ENCODE data around the gene SF3B1. TPM values are rescaled to one million over a fixed set of nuclear protein-coding genes. Genes with fewer than 3 reads are reported as not detected.
A peak's percentile ranks its signal among the peaks of the same experiment; 100 is the strongest.

The SF3B1 gene
- total and polyA plus RNA-seq, 2 of the 13 experiments (the other 11 are each of a cell fraction or from before 2014, with no cell fraction given) = 387 to 750 TPM

GRCh38 chr2:197480165-197481036 is 45.6 kb upstream of the SF3B1 start (continued):
- TF ChIP-seq TIGD3 (CRISPR knock-in tag; IDR thresholded peaks at IDR 0.05; ENCODE audit: borderline replicate concordance) = no peak
- no peak for TF ChIP-seq ZNF580 (CRISPR knock-in tag; IDR thresholded peaks at IDR 0.05; ENCODE audit: borderline replicate concordance, low read depth)
- no peak for TF ChIP-seq ZNF569 (CRISPR knock-in tag; IDR thresholded peaks at IDR 0.05; ENCODE audit: borderline replicate concordance)
- TF ChIP-seq DRAP1 (CRISPR knock-in tag; IDR thresholded peaks at IDR 0.05) = no peak
- TF ChIP-seq EHMT2 (IDR thresholded peaks at IDR 0.05; ENCODE audit: borderline replicate concordance, low read depth, low read length) = peak; percentile 38; the same call in 1 of the 2 replicates
- no peak for TF ChIP-seq ZNF510 (CRISPR knock-in tag; IDR thresholded peaks at IDR 0.05; ENCODE audit: low read depth)
- TF ChIP-seq ASH2L (IDR thresholded peaks at IDR 0.05; ENCODE audit: insufficient read length, low read depth, low read length) = no peak
- no peak for TF ChIP-seq ZFP91 (CRISPR knock-in tag; IDR thresholded peaks at IDR 0.05; ENCODE audit: borderline replicate concordance)
- 0 out of 2 replicates have a peak, but pooled peaks have one; percentile 43 for TF ChIP-seq ZNF543 (CRISPR knock-in tag; IDR thresholded peaks at IDR 0.05)
- peak; percentile 57; the same call in 1 of the 2 replicates for TF ChIP-seq FOXC1 (CRISPR knock-in tag; IDR thresholded peaks at IDR 0.05; ENCODE audit: borderline replicate concordance)
- no peak for TF ChIP-seq TFDP1 (CRISPR knock-in tag; IDR thresholded peaks at IDR 0.05; ENCODE audit: borderline replicate concordance)
- 0 out of 2 replicates have a peak, but pooled peaks have one; percentile 18 for TF ChIP-seq ZNF646 (CRISPR knock-in tag; IDR thresholded peaks at IDR 0.05)
- TF ChIP-seq PLRG1 (conservative IDR thresholded peaks at IDR 0.05) = no peak
- TF ChIP-seq SMAD9 (CRISPR knock-in tag; IDR thresholded peaks at IDR 0.05) = no peak
- no peak for TF ChIP-seq ZSCAN9 (CRISPR knock-in tag; IDR thresholded peaks at IDR 0.05; ENCODE audit: borderline replicate concordance)
